Activated CD4-positive, CD25-positive, alpha-beta regulatory T cell treated with anti-CD3 and anti-CD28 coated beads, Interleukin-2, amount 50 U/mL, for 16 hours (primary cell): ENCODE data around the gene PYGM.

Experiments
- DNase-seq: peaks from one replicate; pipeline ENCODE4 v3.0.0-alpha.2; 2020; ENCODE audit warnings: low read depth, low spot score

The PYGM gene

GRCh38 chr11:64791781-64792291 lies 32.1 kb upstream of the PYGM start:
- DNase-seq: no peak

- no peak for DNase-seq
Observed at GRCh38 chr11:64790205-64791095, 30.7 kb upstream of the PYGM start.

- no peak for DNase-seq
Observed at GRCh38 chr11:64789331-64790204, 29.8 kb upstream of the PYGM start.

- DNase-seq: no peak
Observed at GRCh38 chr11:64788321-64789215, 28.8 kb upstream of the PYGM start.

- DNase-seq: no peak
Observed at GRCh38 chr11:64787526-64788320, 27.9 kb upstream of the PYGM start.

GRCh38 chr11:64786308-64786707 lies 26.5 kb upstream of the PYGM start:
- no peak for DNase-seq

GRCh38 chr11:64784813-64785581 lies 25.2 kb upstream of the PYGM start:
- no peak for DNase-seq

GRCh38 chr11:64778473-64779298 lies 18.9 kb upstream of the PYGM start, which contains the start of gene SF1:
TSS of gene SF1 (minus strand) at chr11:64778542. CDS start at chr11:64778392, 150 bp downstream.
- DNase-seq: peak; percentile 99

- no peak for DNase-seq
Observed at GRCh38 chr11:64778223-64778472, 18.4 kb upstream of the PYGM start.

- DNase-seq: peak; percentile 68
Observed at GRCh38 chr11:64777449-64778222, 17.9 kb upstream of the PYGM start.

GRCh38 chr11:64776875-64777274 lies 17.1 kb upstream of the PYGM start:
- no peak for DNase-seq

- DNase-seq: no peak
Observed at GRCh38 chr11:64776425-64776824, 16.7 kb upstream of the PYGM start.

GRCh38 chr11:64774144-64774543 lies 14.4 kb upstream of the PYGM start:
- DNase-seq: no peak

GRCh38 chr11:64772303-64773018 lies 12.7 kb upstream of the PYGM start:
- no peak for DNase-seq

- no peak for DNase-seq
Observed at GRCh38 chr11:64771861-64772260, 12.1 kb upstream of the PYGM start.

GRCh38 chr11:64770120-64770519 lies 10.3 kb upstream of the PYGM start:
- no peak for DNase-seq

GRCh38 chr11:64769283-64769682 lies 9.5 kb upstream of the PYGM start:
- no peak for DNase-seq

GRCh38 chr11:64768300-64768694 lies 8.5 kb upstream of the PYGM start:
- DNase-seq: no peak
